Kidney (tissue), 14 donors: ENCODE measurements around the gene FAM136A. TPM values are rescaled to one million over a fixed set of nuclear protein-coding genes. Genes with fewer than 3 reads are reported as not detected.

Experiments
- DNase-seq, 5 donors: peaks; one replicate each; pipeline ENCODE4 v3.0.0-alpha.2; 2013 to 2020
- FAIRE-seq: peaks from 2 replicates; lab custom pipeline; 2012; peaks lifted over from hg19 to GRCh38; lab: Jason Lieb, UNC
- H3K27ac ChIP-seq, 2 donors: one replicate each; pipeline ENCODE4 v1.7.0; 2013; ENCODE audit warnings: low read depth in 2 of 2, low read length in 2 of 2, inconsistent platforms in 1 of 2
- H3K27me3 ChIP-seq: one replicate; pipeline ENCODE4 v1.7.1; 2013; ENCODE audit warnings: low read length, inconsistent platforms; ENCODE audit not compliant: control insufficient read depth, insufficient read depth
- H3K36me3 ChIP-seq, 3 donors: one replicate each; pipeline versions ENCODE4 v1.7.0 to v1.7.1; 2013; ENCODE audit warnings: low read length in 3 of 3, control low read depth in 1 of 3, inconsistent platforms in 1 of 3; ENCODE audit not compliant: insufficient read depth in 3 of 3, control insufficient read depth in 2 of 3
- H3K4me1 ChIP-seq, 3 donors: one replicate each; pipeline versions ENCODE4 v1.7.0 to v1.7.1; 2013; ENCODE audit warnings: low read length in 3 of 3, inconsistent platforms in 1 of 3, low read depth in 1 of 3; ENCODE audit not compliant: control insufficient read depth in 2 of 3, insufficient read depth in 2 of 3
- H3K4me3 ChIP-seq, 3 donors: one replicate each; pipeline versions ENCODE4 v1.7.0 to v1.8.1; 2013; ENCODE audit warnings: low read length in 3 of 3, control low read depth in 1 of 3, inconsistent platforms in 1 of 3
- H3K9ac ChIP-seq, 3 donors: one replicate each; pipeline versions ENCODE4 v1.7.0 to v1.7.1; 2013; ENCODE audit warnings: low read length in 3 of 3, control low read depth in 1 of 3, inconsistent platforms in 1 of 3
- H3K9me3 ChIP-seq, 3 donors: one replicate each; pipeline versions ENCODE4 v1.7.0 to v1.7.1; 2013; ENCODE audit warnings: low read length in 3 of 3, control low read depth in 1 of 3, inconsistent platforms in 1 of 3; ENCODE audit not compliant: control insufficient read depth in 2 of 3, insufficient read depth in 1 of 3
- intact Hi-C: fragments of 100-400 bp; cut with DNase I; formaldehyde crosslinking; loops from one replicate; pipeline ENCODE4 v1.11.1; 2022
- polyA plus RNA-seq: library from polyadenylated mRNA; stranded (reverse); fragments of 350-450 nt; fragmentation: Illumina TruSeq; extraction: RNeasy Lipid Tissue Mini Kit (QIAGEN cat#74804); gene quantifications from one replicate; pipeline ENCODE4 v1.2.3, GENCODE V29; 2014; ENCODE audit warnings: low read depth, low replicate concordance; ENCODE audit not compliant: insufficient read depth
- total RNA-seq: library from RNA; stranded (reverse); fragmentation: NEBNext Ultra II Directional; extraction: Animal tissue kit (Norgen Biotek cat#: 25700); gene quantifications from one replicate; pipeline ENCODE4 v1.2.1, GENCODE V29; 2021
- TF ChIP-seq, protein P1 (sequence below): IDR thresholded peaks from 3 replicates; pipeline ENCODE4 v1.5.1; 2012; ENCODE audit warnings: mild to moderate bottlenecking, moderate library complexity, borderline replicate concordance; ENCODE audit not compliant: insufficient read depth; ENCODE audit errors: extremely low read depth
- donor health status: control.
- donor health status: control.
- donor health status: control.
- donor health status: control.
- donor health status: control.
- donor health status: DM: yes; HTN: yes; CAD: no.
- donor health status: Normal renal cell carcinoma (clear cell type).

FAM136A gene
- total and polyA plus RNA-seq, 2 donors from 2014 or later, result 27.0 to 41.9 TPM

DNA sequence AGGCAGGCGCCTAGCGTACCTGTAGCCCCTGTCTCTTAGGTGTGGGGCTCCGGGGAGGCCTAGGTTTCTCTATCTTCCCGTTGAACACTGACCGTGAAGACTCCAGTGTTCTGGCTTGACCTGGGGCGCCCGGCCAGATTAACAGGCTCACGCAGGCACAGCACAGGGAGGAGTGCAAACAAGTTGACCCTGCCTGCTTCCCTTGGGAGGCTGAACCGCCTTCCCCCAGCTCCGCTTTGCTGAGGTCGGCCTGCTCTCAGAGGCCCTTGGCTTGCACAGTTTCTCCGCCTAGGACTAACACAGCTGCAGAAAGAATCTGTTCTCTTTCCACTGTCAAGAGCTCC, 43.4 kb downstream of the FAM136A start:
- peak in 4 of 5 donors; percentile 45 to 92 (median 64) for DNase-seq
- intact Hi-C loops, result no loop called here
- peaks cover 0 to 3% (median 0%) of the 10 kb centered on the region in 3 donors for H3K9me3 ChIP-seq
- peak overlapping the region in 2 of 3 donors; percentile 69 to 76 for H3K9ac ChIP-seq
- TF ChIP-seq, protein P1, sequence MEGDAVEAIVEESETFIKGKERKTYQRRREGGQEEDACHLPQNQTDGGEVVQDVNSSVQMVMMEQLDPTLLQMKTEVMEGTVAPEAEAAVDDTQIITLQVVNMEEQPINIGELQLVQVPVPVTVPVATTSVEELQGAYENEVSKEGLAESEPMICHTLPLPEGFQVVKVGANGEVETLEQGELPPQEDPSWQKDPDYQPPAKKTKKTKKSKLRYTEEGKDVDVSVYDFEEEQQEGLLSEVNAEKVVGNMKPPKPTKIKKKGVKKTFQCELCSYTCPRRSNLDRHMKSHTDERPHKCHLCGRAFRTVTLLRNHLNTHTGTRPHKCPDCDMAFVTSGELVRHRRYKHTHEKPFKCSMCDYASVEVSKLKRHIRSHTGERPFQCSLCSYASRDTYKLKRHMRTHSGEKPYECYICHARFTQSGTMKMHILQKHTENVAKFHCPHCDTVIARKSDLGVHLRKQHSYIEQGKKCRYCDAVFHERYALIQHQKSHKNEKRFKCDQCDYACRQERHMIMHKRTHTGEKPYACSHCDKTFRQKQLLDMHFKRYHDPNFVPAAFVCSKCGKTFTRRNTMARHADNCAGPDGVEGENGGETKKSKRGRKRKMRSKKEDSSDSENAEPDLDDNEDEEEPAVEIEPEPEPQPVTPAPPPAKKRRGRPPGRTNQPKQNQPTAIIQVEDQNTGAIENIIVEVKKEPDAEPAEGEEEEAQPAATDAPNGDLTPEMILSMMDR, result no peak
- no peak for FAIRE-seq
- H3K27ac ChIP-seq, result peak overlapping the region; percentile 83 to 91
- peaks cover 0 to 18% (median 12%) of the 10 kb centered on the region in 3 donors for H3K4me1 ChIP-seq
- peak overlapping the region; percentile 48 to 79 (median 55) for H3K4me3 ChIP-seq
- peaks cover 0 to 7% (median 4%) of the 10 kb centered on the region in 3 donors for H3K36me3 ChIP-seq
- no peaks in the 10 kb centered on the region for H3K27me3 ChIP-seq

DNA sequence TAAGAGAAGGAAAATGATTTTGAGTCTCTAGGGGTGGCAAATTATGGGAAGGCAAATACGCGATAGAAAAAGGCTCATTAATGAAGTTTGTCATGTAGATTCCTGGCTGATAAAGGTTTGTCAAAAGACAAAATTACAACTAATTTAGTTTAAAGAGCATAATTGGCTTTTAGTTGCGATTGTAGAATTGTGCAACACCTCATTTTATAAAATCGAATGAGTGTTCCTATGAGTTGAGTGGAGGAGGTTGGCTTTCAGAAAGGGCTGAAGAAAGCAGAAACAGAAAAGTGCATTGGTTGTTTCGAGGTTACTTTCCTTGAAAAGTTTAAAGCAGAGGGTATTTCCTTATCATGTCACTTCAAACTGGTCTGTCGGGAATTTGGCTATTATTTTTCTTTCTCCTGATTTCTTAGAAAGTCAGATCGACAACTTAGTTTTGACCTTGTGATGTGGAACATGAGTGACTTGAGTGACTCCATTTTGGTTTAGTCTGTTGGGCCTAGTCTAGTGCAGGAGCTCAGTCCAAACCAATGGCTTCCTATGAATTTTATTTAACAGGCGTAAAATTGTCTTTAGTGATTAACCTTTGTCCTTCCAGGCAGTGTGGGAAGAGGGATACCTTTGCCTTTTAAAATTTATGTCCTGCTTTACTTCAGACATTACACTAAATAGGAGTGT, 46.1 kb downstream of the FAM136A start:
- FAIRE-seq (no peak), DNase-seq (no peak)
- no peak overlapping the region for H3K4me3 ChIP-seq
- TF ChIP-seq, protein P1, result no peak
- peaks cover 0 to 5% (median 0%) of the 10 kb centered on the region in 3 donors for H3K36me3 ChIP-seq
- H3K9me3 ChIP-seq, result peaks cover 0 to 3% (median 0%) of the 10 kb centered on the region in 3 donors
- H3K27ac ChIP-seq, result no peak overlapping the region
- H3K27me3 ChIP-seq, result no peaks in the 10 kb centered on the region
- no peak overlapping the region for H3K9ac ChIP-seq
- intact Hi-C loops, result no loop called here
- peaks cover 0 to 18% (median 12%) of the 10 kb centered on the region in 3 donors for H3K4me1 ChIP-seq

DNA sequence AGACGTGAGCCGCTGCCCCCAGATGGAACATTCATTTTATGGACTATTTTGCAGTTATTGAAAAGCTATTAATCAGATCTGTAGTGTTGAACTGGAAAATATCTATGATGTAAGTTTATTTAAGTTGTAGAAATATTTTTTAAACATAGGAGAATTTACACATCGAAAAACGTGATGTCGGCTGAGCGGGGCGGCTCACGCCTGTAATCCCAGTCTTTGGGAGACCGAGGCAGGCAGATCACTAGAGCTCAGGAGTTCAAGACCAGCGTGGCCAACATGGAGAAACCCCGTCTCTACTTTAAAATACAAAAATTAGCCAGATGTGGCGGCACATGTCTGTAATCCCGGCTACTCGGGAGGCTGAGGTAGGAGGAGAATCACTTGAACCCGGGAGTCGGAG, 51.4 kb downstream of the FAM136A start:
- TF ChIP-seq, protein P1, result no peak
- Histone ChIP-seq H3K27me3 (no peaks in the 10 kb centered on the region), H3K27ac (no peak overlapping the region), H3K9me3 (no peaks in the 10 kb centered on the region), H3K9ac (no peak overlapping the region), H3K4me3 (no peak overlapping the region), H3K4me1 (peaks cover 0 to 8% (median 3%) of the 10 kb centered on the region in 3 donors), H3K36me3 (no peaks in the 10 kb centered on the region)
- no peak for FAIRE-seq
- intact Hi-C loops, result no loop called here
- no peak for DNase-seq
